GM12892 (cell line): ENCODE measurements around the gene INF2.

Source experiments
- POLR2AphosphoS5 ChIP-seq: IDR thresholded peaks from 2 replicates; pipeline ENCODE4 v1.6.1; 2011; ENCODE audit warnings: low read depth, low read length, control low read depth
- TAF1 ChIP-seq: IDR thresholded peaks from 2 replicates; pipeline ENCODE4 v1.6.1; 2011; ENCODE audit warnings: low read depth, mild to moderate bottlenecking, control low read depth, low read length, borderline replicate concordance

DNA sequence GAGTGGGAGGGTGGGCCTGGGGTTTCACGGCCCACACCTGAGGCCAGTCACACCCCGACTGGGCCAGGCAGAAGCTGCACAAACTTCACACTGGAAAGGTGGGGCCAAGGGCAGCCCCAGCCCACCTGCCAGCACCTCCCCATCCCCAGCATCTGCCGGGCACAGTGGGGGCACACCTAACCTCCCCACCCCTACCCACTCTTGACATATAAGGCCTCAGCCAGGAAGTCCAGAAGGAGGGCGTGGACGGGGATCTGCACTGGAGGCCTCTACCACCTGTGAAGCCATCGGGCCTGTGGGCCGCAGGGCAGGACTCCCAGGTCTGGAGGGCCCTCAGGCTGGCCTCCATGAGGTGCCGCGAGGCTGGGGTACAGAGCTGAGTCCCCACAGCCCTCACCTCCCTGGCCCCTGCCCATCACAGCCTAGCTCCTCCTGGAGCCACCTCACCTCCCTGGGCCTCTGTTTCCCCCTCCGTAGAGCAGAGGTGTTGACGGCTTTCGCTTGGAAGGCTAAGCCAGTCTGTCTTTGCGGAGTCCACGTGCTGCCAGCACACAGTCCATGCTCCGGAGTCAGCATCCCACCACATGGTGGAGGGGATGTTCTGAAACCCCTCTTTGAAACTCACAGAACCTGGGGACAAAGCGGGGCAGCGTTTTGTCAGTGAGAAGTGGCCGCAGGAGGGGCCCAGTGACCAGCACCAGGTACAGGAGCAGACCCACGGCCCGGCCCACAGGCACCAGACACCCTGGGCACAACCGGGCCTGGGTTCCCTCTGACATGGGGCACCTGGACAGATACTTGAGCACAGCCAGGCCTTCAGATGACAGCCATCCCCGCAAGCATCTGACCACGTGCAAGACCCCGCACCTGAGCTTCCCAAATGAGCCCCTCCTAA lies 38.2 kb upstream of the INF2 start:
- TF ChIP-seq POLR2AphosphoS5: no peak
- TF ChIP-seq TAF1: no peak
